ENCODE data around the gene PDE3A.

Gene PDE3A

GRCh38 chr12:20421421-20421820 is 53.1 kb downstream of the PDE3A start:
- DNase-seq, result no peak

DNA sequence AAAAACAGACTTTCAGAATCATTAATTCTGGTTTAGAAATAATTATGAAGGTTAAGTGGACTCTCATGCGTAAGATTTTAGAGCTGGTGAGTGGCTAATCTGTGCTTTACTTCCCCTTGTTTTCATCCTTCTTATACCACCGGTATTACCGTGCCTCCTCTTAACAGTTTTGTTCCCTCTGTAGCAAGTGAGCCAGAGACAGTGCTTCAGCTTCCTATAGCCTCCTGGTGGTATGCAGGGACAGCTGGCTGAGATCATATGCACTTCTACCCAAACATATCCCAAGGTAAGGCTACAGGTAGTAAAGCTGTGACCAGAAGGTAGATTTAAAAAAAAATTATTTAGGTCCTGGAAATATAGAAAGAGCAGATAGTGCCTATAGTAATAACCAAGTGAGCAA is 55.2 kb downstream of the PDE3A start:
- DNase-seq, result no peak

DNA sequence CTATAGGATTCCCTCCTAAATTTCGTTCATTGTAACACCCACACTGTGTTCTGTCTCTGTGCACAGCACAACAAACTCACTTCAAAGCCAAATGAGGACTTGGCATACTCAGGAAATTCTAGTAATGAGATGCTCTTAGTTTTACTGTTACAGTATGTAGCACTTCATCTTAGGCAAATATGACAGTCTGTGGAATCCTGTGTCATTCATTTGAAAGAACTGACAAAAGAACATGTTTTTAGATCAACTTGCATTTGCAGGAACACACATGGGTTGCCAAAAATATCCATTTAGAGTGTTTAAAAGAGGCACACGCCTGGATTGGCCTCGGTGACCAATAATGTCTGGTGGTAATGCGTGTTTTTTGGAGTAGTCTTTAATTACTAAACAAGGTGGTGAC is 56.5 kb downstream of the PDE3A start:
- no peak for DNase-seq

- DNase-seq, result no peak
Observed at GRCh38 chr12:20426191-20426590, 57.9 kb downstream of the PDE3A start.

- no peak for DNase-seq
Observed at GRCh38 chr12:20426957-20427356, 58.6 kb downstream of the PDE3A start.

GRCh38 chr12:20429852-20430251 is 61.5 kb downstream of the PDE3A start:
- DNase-seq, result no peak

GRCh38 chr12:20432290-20432689 is 64.0 kb downstream of the PDE3A start:
- no peak for DNase-seq

DNA sequence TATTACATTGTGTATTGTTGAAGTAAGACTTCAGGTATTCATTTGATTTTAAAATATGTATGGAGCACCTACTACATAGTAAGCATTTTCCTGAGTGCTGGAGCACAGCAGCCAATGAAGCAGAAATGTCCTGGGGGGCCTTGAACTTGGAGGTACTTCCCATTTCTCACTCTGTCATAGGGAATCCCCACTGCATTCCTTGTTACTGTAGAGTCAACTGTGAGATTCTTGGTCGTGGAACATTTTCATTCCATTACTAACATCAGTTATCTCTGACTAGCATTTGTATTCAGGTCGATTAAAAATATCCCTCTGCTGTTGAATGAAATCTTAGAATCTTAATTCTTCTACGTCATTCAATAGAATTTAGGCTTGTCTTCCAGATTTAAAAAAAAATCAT is 66.7 kb downstream of the PDE3A start:
- no peak for DNase-seq

- no peak for DNase-seq
Observed at GRCh38 chr12:20436316-20436715, 68.0 kb downstream of the PDE3A start.

DNA sequence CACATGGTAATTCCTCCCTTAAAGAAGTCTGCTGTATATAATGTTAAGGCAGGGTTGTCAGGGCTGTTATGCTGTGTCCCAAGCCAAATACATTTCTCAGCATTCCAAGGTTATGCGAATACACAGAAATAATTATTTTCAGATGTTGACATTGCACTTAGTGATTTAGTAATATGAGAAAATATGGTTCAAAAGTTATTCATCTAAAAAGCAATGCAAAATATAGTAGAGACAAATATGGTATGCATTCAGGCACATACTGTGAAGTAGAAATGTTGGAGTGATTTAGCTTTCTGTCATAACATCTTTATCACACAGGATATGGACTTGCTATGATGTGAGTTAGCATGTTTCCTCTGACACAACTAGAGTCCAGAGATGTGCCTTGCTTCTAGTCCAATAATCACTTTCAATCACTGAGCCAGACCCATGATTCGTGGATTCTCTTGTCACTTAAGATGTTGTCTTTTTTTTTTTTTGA is 70.0 kb downstream of the PDE3A start:
- DNase-seq, result no peak

DNA sequence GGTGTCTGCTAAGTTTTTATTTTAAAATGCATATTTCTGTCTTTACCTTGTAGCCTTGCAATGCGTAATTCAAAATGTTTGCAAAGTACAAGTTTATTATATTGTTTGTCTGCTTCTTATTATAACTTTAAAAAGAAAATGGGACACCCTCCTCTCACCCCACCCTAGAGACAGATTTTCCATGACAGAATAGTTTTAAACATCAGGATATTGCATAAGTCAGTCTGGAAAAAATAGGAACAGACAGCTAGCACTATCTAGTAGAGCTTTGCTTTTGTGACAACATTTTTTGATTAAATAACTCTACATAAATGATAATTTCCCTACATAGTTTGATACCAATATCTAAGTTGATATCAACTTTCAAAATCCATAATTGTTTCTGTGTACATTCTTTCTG is 71.3 kb downstream of the PDE3A start:
- no peak for DNase-seq

GRCh38 chr12:20440408-20440807 is 72.1 kb downstream of the PDE3A start:
- no peak for DNase-seq

- no peak for DNase-seq
Observed at GRCh38 chr12:20442322-20442721, 74.0 kb downstream of the PDE3A start.

- DNase-seq, result no peak
Observed at GRCh38 chr12:20443255-20443654, 74.9 kb downstream of the PDE3A start.

DNA sequence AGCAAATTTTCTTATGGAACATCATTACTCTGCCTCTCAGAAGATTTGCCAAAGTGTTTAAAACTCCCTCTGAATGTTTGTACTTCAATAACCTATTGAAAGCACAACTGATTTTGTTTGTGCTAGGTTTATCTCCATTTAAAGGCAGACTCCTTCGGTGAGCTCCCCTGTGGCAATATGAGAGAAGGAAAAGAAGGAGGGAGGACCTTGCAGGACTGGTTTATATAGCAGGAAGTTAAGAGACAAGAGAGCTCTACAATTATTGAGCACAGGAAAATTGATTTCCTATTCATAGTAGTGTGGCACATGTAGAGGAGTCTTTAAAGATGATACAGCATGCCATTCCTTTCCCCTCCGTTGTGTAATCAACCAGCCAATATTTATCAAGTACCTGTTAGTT is 75.5 kb downstream of the PDE3A start:
- DNase-seq, result no peak

GRCh38 chr12:20444595-20445170 is 76.3 kb downstream of the PDE3A start:
- no peak for DNase-seq

DNA sequence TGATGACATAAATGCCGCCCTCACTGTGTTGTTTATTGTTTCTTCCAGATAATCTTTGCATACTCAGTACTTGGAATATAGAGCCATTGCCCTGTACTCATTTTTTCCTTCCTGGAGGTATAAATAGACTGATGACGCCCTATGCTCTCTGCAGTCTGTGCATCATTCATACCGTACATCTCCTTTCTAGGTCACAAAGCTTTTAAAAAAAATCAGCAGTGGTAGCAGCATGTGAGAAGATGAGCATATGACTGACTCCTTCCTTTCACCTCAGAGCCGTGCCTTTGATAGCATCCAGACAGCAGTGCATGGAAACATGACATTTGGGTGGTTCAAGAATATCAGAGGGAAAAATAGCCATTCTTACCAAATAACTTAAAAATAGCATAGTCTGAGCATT is 77.3 kb downstream of the PDE3A start:
- no peak for DNase-seq

- DNase-seq, result no peak
Observed at GRCh38 chr12:20446836-20447235, 78.5 kb downstream of the PDE3A start.

GRCh38 chr12:20448781-20449180 is 80.4 kb downstream of the PDE3A start:
- no peak for DNase-seq

GRCh38 chr12:20450591-20451180 is 82.3 kb downstream of the PDE3A start:
- DNase-seq, result no peak

DNA sequence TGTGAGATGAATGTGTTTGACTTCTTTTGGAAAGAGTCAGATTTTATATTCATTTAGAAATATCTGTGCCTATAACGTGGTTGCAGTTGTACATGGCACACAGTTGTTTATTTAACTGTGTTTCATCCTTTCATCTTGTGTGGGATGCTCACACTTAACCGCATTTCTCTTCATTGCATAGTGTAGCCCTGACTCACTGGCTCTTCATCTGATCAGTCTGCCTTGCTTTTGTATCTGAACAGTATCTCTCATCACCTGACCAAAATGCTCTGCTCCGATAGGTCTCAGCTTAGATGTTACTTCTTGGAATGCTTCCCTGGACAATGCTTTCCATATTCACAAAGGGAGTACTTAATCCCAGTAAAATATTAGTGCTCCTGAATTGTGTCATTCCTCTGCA is 83.4 kb downstream of the PDE3A start:
- no peak for DNase-seq

GRCh38 chr12:20452496-20453010 is 84.2 kb downstream of the PDE3A start:
- DNase-seq, result no peak

GRCh38 chr12:20453756-20454310 is 85.5 kb downstream of the PDE3A start:
- DNase-seq, result no peak

Measured in hypothalamus (tissue), 51 donors.